Measurements from ENCODE around the gene RAET1G.
"Not testable (repeated sequence)": the region's sequence is repeated elsewhere in the genome, so short reads cannot be mapped to it uniquely, and the experiment has no call there.

DNA sequence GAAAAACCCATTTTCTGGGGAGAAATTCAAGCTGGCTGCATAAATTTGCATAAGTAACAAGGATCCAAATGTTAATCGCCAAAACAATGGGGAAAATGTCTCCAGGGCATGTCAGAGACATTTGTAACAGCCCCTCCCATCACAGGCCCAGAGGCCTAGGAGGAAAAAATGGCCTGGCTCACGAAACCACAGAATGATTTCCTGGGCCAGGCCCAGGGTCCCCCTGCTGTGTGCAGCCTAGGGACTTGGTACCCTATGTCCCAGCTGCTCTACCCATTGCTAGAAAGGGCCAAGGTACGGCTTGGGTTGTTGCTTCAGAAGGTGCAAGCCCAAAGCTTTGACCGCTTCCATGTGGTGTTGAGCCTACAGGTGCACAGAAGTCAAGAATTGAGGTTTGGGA, 14.4 kb downstream of the RAET1G start:
- not testable (repeated sequence) for TF ChIP-seq EZH2phosphoT487 (IDR thresholded peaks at IDR 0.05; ENCODE audit: insufficient read depth, low read depth); EZH2 (IDR thresholded peaks at IDR 0.05; ENCODE audit: insufficient read depth, poor library complexity, severe bottlenecking)
